ENCODE data around the gene HS3ST4.

Gene HS3ST4

GRCh38 chr16:25690552-25691143, 1.1 kb upstream of the HS3ST4 start:
- ChIA-PET CTCF (interaction anchor here (0.6 kb wide), 1 partner anchor 1587 kb away, joined by 3 read pairs; no protein-coding TSS in a partner anchor), POLR2A (ENCODE audit: low non-redundant PET) (no interaction called here)
- H3K27ac ChIP-seq, result no peak overlapping the region
- TF ChIP-seq CTCF (conservative IDR thresholded peaks at IDR 0.05; ENCODE audit: low read depth), result no peak
- DNase-seq (ENCODE audit: low spot score), result no peak

- ChIA-PET POLR2A (ENCODE audit: low non-redundant PET) (no interaction called here), CTCF (no interaction called here)
- no peak for TF ChIP-seq CTCF (conservative IDR thresholded peaks at IDR 0.05; ENCODE audit: low read depth)
- DNase-seq (ENCODE audit: low spot score), result no peak
- H3K27ac ChIP-seq, result no peak overlapping the region
Observed at GRCh38 chr16:25692351-25692741, 587 bp downstream of the HS3ST4 start.

- CTCF ChIA-PET, result no interaction called here
- no peak for DNase-seq (ENCODE audit: low spot score)
- POLR2A ChIA-PET (ENCODE audit: low non-redundant PET), result no interaction called here
- TF ChIP-seq CTCF (conservative IDR thresholded peaks at IDR 0.05; ENCODE audit: low read depth), result no peak
- H3K27ac ChIP-seq, result no peak overlapping the region
Observed at GRCh38 chr16:25692742-25693508, 1.2 kb downstream of the HS3ST4 start.

GRCh38 chr16:25693631-25694030, 1.9 kb downstream of the HS3ST4 start:
- TF ChIP-seq CTCF (conservative IDR thresholded peaks at IDR 0.05; ENCODE audit: low read depth), result no peak
- ChIA-PET POLR2A (ENCODE audit: low non-redundant PET) (no interaction called here), CTCF (no interaction called here)
- no peak overlapping the region for H3K27ac ChIP-seq
- DNase-seq (ENCODE audit: low spot score), result no peak

- no peak overlapping the region for H3K27ac ChIP-seq
- no peak for TF ChIP-seq CTCF (conservative IDR thresholded peaks at IDR 0.05; ENCODE audit: low read depth)
- CTCF ChIA-PET, result no interaction called here
- POLR2A ChIA-PET (ENCODE audit: low non-redundant PET), result no interaction called here
- DNase-seq (ENCODE audit: low spot score), result no peak
Observed at GRCh38 chr16:25699069-25699468, 7.3 kb downstream of the HS3ST4 start.

- CTCF ChIA-PET, result no interaction called here
- POLR2A ChIA-PET (ENCODE audit: low non-redundant PET), result no interaction called here
- no peak for DNase-seq (ENCODE audit: low spot score)
- no peak overlapping the region for H3K27ac ChIP-seq
- TF ChIP-seq CTCF (conservative IDR thresholded peaks at IDR 0.05; ENCODE audit: low read depth), result no peak
Observed at GRCh38 chr16:25700547-25700946, 8.8 kb downstream of the HS3ST4 start.
